Ishikawa (cell line): Measurements from ENCODE around the gene ATXN3L.

Source experiments
- CEBPB ChIP-seq: IDR thresholded peaks from 2 replicates; pipeline ENCODE4 v1.6.1; 2012
- CREB1 ChIP-seq: IDR thresholded peaks from 2 replicates; pipeline ENCODE4 v1.6.1; 2012; ENCODE audit warnings: low read depth
- EGR1 ChIP-seq: IDR thresholded peaks from 2 replicates; pipeline ENCODE4 v1.6.1; 2012
- EP300 ChIP-seq: IDR thresholded peaks from 2 replicates; pipeline ENCODE4 v1.6.1; 2012; ENCODE audit warnings: borderline replicate concordance
- FOXM1 ChIP-seq: IDR thresholded peaks from 2 replicates; pipeline ENCODE4 v1.6.1; 2012; ENCODE audit warnings: low read depth, borderline replicate concordance
- MAX ChIP-seq: IDR thresholded peaks from 2 replicates; pipeline ENCODE4 v1.6.1; 2012
- NFIC ChIP-seq: IDR thresholded peaks from 2 replicates; pipeline ENCODE4 v1.6.1; 2012
- RAD21 ChIP-seq: IDR thresholded peaks from 2 replicates; pipeline ENCODE4 v1.6.1; 2012; ENCODE audit warnings: low read depth
- REST ChIP-seq: IDR thresholded peaks from 2 replicates; pipeline ENCODE4 v1.6.1; 2012; ENCODE audit warnings: low read depth, mild to moderate bottlenecking
- TAF1 ChIP-seq: IDR thresholded peaks from 2 replicates; pipeline ENCODE4 v1.6.1; 2012; ENCODE audit warnings: low read depth, mild to moderate bottlenecking
- TCF12 ChIP-seq: IDR thresholded peaks from 2 replicates; pipeline ENCODE4 v1.6.1; 2012; ENCODE audit warnings: low read depth
- TEAD4 ChIP-seq: IDR thresholded peaks from 2 replicates; pipeline ENCODE4 v1.6.1; 2012
- USF1 ChIP-seq: IDR thresholded peaks from 2 replicates; pipeline ENCODE4 v1.6.1; 2012
- YY1 ChIP-seq: IDR thresholded peaks from 2 replicates; pipeline ENCODE4 v1.6.1; 2012; ENCODE audit warnings: low read depth
- ZBTB7A ChIP-seq: IDR thresholded peaks from 2 replicates; pipeline ENCODE4 v1.6.1; 2012; ENCODE audit warnings: low read depth

ATXN3L gene

GRCh38 chrX:13290891-13291614 lies 28.8 kb downstream of the ATXN3L start:
- TF ChIP-seq TCF12 (no peak), MAX (no peak), CEBPB (no peak), NFIC (no peak), TEAD4 (no peak), CREB1 (no peak), REST (no peak), RAD21 (no peak), USF1 (no peak), ZBTB7A (no peak), YY1 (no peak), FOXM1 (no peak), EP300 (no peak)

GRCh38 chrX:13288671-13289070 lies 31.2 kb downstream of the ATXN3L start:
- TF ChIP-seq TAF1 (no peak), USF1 (no peak), ZBTB7A (no peak), RAD21 (no peak), CEBPB (no peak), EGR1 (no peak), REST (no peak), MAX (no peak), TEAD4 (no peak), CREB1 (no peak), EP300 (no peak), FOXM1 (no peak), TCF12 (no peak), YY1 (no peak), NFIC (no peak)

GRCh38 chrX:13287816-13288215 lies 32.0 kb downstream of the ATXN3L start:
- no peak for TF ChIP-seq USF1
- TF ChIP-seq EP300, result no peak
- TF ChIP-seq CEBPB, result no peak
- TF ChIP-seq RAD21, result no peak
- TF ChIP-seq TAF1, result no peak
- no peak for TF ChIP-seq NFIC
- TF ChIP-seq MAX, result no peak
- no peak for TF ChIP-seq TCF12
- TF ChIP-seq FOXM1, result no peak
- TF ChIP-seq ZBTB7A, result no peak
- TF ChIP-seq CREB1, result no peak
- no peak for TF ChIP-seq EGR1

- no peak for TF ChIP-seq TEAD4
- no peak for TF ChIP-seq TAF1
- TF ChIP-seq EP300, result no peak
- no peak for TF ChIP-seq RAD21
- TF ChIP-seq CEBPB, result no peak
- no peak for TF ChIP-seq TCF12
- no peak for TF ChIP-seq NFIC
- no peak for TF ChIP-seq USF1
- no peak for TF ChIP-seq EGR1
- TF ChIP-seq REST, result no peak
- TF ChIP-seq MAX, result no peak
- TF ChIP-seq FOXM1, result no peak
- TF ChIP-seq ZBTB7A, result no peak
- no peak for TF ChIP-seq YY1
- no peak for TF ChIP-seq CREB1
These were observed 34.2 kb downstream of the ATXN3L start for GRCh38 chrX:13285693-13286092.
